GM12874 (cell line): ENCODE measurements around the gene KIF13A.

ENCODE experiments used
- CTCF ChIP-seq: IDR thresholded peaks from 2 replicates; pipeline ENCODE4 v1.5.1; 2011; ENCODE audit warnings: low read depth, mild to moderate bottlenecking, control low read depth, low read length, moderate library complexity; ENCODE audit not compliant: insufficient read depth

KIF13A gene

GRCh38 chr6:17923401-17923863, 64.0 kb downstream of the KIF13A start:
- TF ChIP-seq CTCF: no peak

- no peak for TF ChIP-seq CTCF
Observed at GRCh38 chr6:17921454-17921853, 66.0 kb downstream of the KIF13A start.

- no peak for TF ChIP-seq CTCF
Observed at GRCh38 chr6:17919496-17919895, 67.9 kb downstream of the KIF13A start.

- no peak for TF ChIP-seq CTCF
Observed at GRCh38 chr6:17917837-17918763, 69.3 kb downstream of the KIF13A start.

- TF ChIP-seq CTCF: no peak
Observed at GRCh38 chr6:17914651-17915050, 72.8 kb downstream of the KIF13A start.

GRCh38 chr6:17912521-17912920, 74.9 kb downstream of the KIF13A start:
- no peak for TF ChIP-seq CTCF

- no peak for TF ChIP-seq CTCF
Observed at GRCh38 chr6:17910189-17910588, 77.2 kb downstream of the KIF13A start.
